Body of pancreas (tissue), 4 donors: ENCODE data around the gene DYNLRB1. TPM values are rescaled to one million over a fixed set of nuclear protein-coding genes. Genes with fewer than 3 reads are reported as not detected.
"Not testable (repeated sequence)": the region's sequence is repeated elsewhere in the genome, so short reads cannot be mapped to it uniquely, and the experiment has no call there.

ENCODE experiments used
- ATAC-seq: fragments of 150-250 bp; one replicate; pipeline ENCODE4 v1.9.1; 2016
- DNase-seq, 4 donors: peaks; one replicate each; pipeline ENCODE4 v3.0.0-alpha.2; 2019
- H3K27ac ChIP-seq, 4 donors: fragments of 200-600 bp; sonication (generic); 1 replicate in 3 of 4; 2 replicates in 1 of 4; pipeline versions ENCODE4 v1.5.1 to v1.6.1; 2016 to 2019; ENCODE audit warnings: mild to moderate bottlenecking in 1 of 4, mixed read lengths in 1 of 4, moderate library complexity in 1 of 4
- H3K27me3 ChIP-seq, 2 donors: fragments of 200-600 bp; sonication (generic); one replicate each; pipeline ENCODE4 v1.6.0; 2016; ENCODE audit warnings: mild to moderate bottlenecking in 1 of 2
- H3K36me3 ChIP-seq, 2 donors: fragments of 200-600 bp; sonication (generic); replicated peaks in 1 of 2; 2 replicates each; pipeline ENCODE4 v1.5.1; 2016; ENCODE audit warnings: low read depth in 2 of 2; ENCODE audit not compliant: insufficient read depth in 1 of 2
- H3K4me1 ChIP-seq: fragments of 200-600 bp; sonication (generic); one replicate; pipeline ENCODE4 v1.6.0; 2016
- H3K4me3 ChIP-seq, 2 donors: fragments of 200-600 bp; sonication (generic); 1 replicate in 1 of 2; 2 replicates in 1 of 2; pipeline ENCODE4 v1.5.1; 2016 to 2019
- H3K9me3 ChIP-seq, 3 donors: fragments of 200-600 bp; sonication (generic); 1 replicate in 2 of 3; 2 replicates in 1 of 3; pipeline ENCODE4 v1.5.1; 2016
- POLR2A ChIP-seq, 3 donors: fragments of 450-650 bp; IDR thresholded peaks; one replicate each; pipeline ENCODE4 v1.6.1; 2016; ENCODE audit warnings: antibody characterized with exemption in 3 of 3, mild to moderate bottlenecking in 2 of 3
- WGBS, 2 donors: methylation state at CpG; one replicate each; pipeline ENCODE4 v1.1.5; 2017; 5-methylcytosine and 5-hydroxymethylcytosine counted together
- intact Hi-C: fragments of 100-400 bp; cut with DNase I; formaldehyde crosslinking; loops from one replicate; pipeline ENCODE4 v1.15.1; 2023
- total RNA-seq, 2 donors: library from RNA; depleted of rRNA; stranded (reverse); fragments of >200 nt; gene quantifications; one replicate each; pipeline ENCODE4 v1.1.0, GENCODE V29; 2016
- TF ChIP-seq, protein P1 (sequence below), 7 experiments: fragments of 450-650 bp in 4 of 7; fragments of 200-600 bp in 3 of 7; sonication (generic) in 3 of 7; IDR thresholded peaks; one replicate each; pipeline ENCODE4 v1.5.1; 2016 to 2019; ENCODE audit warnings: antibody characterized with exemption in 7 of 7

Gene DYNLRB1
- total RNA-seq, 2 donors from 2014 or later, result 58.9 to 64.3 TPM

DNA sequence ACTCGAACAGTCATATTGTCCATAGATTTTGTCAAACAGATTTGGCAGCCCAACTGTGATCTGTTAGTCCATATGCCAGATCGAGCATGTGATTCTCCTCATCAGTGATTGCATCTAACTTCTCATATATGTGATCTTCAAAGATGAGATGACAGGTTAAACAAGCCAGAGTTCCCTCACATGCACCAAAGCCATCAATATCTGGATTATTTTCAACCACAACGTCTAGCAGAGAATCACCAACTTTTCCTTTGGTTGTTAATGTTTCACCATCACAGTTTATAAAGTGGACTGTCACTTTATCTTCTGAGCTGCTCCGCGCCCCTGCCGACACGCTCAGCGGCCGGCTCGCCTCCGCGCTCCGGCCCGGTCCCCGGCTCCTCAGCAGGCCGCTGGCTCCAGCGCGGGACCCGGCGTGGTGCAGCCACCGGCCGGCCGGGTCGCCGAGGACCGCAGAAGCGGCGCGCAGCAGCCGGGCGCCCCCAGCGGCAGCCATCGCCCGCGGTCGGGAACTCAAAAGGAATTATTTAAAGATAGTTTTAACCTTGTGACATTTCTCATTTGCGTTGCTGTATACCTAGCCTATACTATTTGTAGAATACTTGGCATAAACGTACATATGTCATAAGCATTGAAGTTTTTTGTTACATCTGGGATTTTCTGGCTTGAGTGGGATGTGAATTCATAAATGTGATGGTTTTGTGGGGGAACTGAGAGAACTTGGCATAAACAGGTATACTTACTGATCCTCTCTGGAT, 40.1 kb upstream of the DYNLRB1 start:
- no peaks in the 10 kb centered on the region for H3K9me3 ChIP-seq
- H3K27ac ChIP-seq, result no peak overlapping the region
- no peak overlapping the region for H3K4me3 ChIP-seq
- H3K36me3 ChIP-seq, result peaks cover 0 to 7% of the 10 kb centered on the region in 2 donors
- no peaks in the 10 kb centered on the region for H3K27me3 ChIP-seq
- TF ChIP-seq, protein P1, sequence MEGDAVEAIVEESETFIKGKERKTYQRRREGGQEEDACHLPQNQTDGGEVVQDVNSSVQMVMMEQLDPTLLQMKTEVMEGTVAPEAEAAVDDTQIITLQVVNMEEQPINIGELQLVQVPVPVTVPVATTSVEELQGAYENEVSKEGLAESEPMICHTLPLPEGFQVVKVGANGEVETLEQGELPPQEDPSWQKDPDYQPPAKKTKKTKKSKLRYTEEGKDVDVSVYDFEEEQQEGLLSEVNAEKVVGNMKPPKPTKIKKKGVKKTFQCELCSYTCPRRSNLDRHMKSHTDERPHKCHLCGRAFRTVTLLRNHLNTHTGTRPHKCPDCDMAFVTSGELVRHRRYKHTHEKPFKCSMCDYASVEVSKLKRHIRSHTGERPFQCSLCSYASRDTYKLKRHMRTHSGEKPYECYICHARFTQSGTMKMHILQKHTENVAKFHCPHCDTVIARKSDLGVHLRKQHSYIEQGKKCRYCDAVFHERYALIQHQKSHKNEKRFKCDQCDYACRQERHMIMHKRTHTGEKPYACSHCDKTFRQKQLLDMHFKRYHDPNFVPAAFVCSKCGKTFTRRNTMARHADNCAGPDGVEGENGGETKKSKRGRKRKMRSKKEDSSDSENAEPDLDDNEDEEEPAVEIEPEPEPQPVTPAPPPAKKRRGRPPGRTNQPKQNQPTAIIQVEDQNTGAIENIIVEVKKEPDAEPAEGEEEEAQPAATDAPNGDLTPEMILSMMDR (IDR thresholded peaks at IDR 0.05), result peak in 5 of 7 experiments; percentile 47 to 68 (median 55)
- TF ChIP-seq POLR2A (IDR thresholded peaks at IDR 0.05), result no peak
- ATAC-seq (peak; percentile 84), DNase-seq (peak; percentile 43 to 67 (median 44))
- peaks cover 5% of the 10 kb centered on the region for H3K4me1 ChIP-seq
- WGBS, 2 donors, result 27 to 38% methylated on average over 32 to 38 of the region's 38 CpGs
- intact Hi-C loops, result no loop called here

DNA sequence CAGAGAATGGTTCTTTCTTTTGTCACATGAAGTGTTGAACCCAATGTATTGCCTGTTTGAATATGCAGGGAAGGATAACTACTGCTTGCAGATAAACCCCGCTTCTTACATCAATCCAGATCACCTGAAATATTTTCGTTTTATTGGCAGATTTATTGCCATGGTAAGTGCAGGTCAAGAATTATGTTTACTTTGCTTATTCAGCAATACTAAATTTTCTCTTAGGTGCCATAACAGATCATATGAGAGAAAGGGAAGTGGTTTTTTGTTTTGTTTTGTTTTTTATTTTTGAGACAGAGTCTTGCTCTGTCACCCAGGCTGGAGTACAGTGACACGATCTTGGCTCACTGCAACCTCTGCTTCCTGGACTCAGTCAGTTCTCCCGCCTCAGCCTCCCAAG, 36.6 kb upstream of the DYNLRB1 start:
- Histone ChIP-seq H3K36me3 (peaks cover 10 to 11% of the 10 kb centered on the region in 2 donors), H3K9me3 (no peaks in the 10 kb centered on the region), H3K4me3 (no peak overlapping the region), H3K4me1 (peaks cover 5% of the 10 kb centered on the region), H3K27ac (no peak overlapping the region), H3K27me3 (no peaks in the 10 kb centered on the region)
- WGBS, 2 donors, result 94 to 98% methylated on average over 4 of the region's 4 CpGs
- intact Hi-C loops, result no loop called here
- DNase-seq, result no peak
- no peak for ATAC-seq
- TF ChIP-seq POLR2A (IDR thresholded peaks at IDR 0.05), result no peak
- TF ChIP-seq, protein P1 (IDR thresholded peaks at IDR 0.05), result no peak

DNA sequence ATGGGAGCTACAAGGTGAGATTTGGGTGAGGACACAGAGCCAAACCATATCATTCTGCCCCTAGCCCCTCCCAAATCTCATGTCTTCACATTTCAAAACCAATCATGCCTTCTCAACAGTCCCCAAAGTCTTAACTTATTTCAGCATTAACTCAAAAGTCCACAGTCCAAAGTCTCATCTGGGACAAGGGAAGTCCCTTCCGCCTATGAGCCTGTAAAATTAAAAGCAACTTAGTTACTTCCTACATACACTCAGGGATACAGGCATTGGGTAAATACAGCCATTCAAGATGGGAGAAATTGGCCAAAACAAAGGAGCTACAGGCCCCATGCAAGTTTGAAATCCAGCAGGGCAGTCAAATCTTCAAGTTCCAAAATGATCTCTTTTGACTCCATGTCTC, 34.1 kb upstream of the DYNLRB1 start:
- intact Hi-C loops, H3K4me3 ChIP-seq, H3K9me3 ChIP-seq, H3K27ac ChIP-seq, H3K4me1 ChIP-seq, ATAC-seq, DNase-seq, H3K27me3 ChIP-seq: not testable (repeated sequence)
- peaks cover 10 to 11% of the 10 kb centered on the region in 2 donors for H3K36me3 ChIP-seq
- 31 to 100% methylated on average over 1 of the region's 1 CpG for WGBS, 2 donors

DNA sequence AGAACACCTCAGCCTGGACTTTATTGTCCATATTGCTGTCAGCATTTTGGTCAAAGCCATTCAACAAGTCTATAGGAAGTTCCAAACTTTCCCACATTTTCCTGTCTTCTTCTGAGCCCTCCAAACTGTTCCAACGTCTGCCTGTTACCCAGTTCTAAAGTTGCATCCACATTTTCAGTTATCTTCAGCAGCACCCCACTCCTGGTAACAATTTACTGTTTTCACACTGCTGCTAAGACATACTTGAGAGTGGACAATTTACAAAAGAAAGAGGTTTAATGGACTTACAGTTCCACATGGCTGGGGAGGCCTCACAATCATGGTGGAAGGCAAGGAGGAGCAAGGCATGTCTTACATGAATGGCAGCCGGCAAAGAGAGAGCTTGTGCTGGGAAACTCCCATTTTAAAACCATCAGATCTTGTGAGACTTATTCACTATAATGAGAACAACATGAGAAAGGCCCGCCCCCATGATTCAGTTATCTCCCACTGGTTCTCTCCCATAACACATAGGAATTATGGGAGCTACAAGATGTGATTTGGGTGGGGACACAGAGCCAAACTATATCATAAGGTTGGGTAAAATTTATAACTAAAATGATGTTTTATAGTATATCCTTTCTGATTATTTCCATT, 32.5 kb upstream of the DYNLRB1 start:
- H3K36me3 ChIP-seq, result peaks cover 10 to 11% of the 10 kb centered on the region in 2 donors
- H3K9me3 ChIP-seq, DNase-seq, intact Hi-C loops, H3K27ac ChIP-seq, H3K27me3 ChIP-seq, H3K4me1 ChIP-seq, ATAC-seq, H3K4me3 ChIP-seq: not testable (repeated sequence)
- WGBS, 2 donors, result 98 to 100% methylated on average over 3 of the region's 3 CpGs

DNA sequence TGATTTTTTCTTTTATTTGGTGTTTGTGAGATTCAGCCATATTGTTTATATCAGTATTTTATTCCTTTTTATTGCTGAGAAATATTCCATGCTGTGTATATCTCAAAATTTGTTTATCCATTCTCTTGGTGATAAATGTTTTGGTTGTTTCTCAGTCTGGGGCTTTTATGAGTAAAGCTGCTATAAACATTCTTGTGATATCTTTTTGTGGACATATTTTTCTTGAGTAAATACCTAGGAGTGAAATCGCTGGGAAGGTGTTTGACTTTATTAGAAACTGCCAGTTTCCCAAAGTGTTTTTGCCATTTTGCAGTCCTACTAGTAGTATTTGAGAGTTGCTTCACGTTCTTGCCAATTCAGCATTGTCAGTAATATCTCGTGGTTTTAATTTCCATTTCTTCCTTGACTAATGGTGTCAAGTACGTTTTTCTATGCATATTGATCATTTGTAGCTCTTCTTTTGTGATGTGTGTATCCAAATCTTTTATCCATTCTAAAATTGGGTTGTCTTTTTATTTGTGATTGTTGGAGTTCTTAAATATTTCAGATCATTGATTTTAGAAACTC, 31.1 kb upstream of the DYNLRB1 start:
- H3K4me3 ChIP-seq, result no peak overlapping the region
- no peak for DNase-seq
- peaks cover 11% of the 10 kb centered on the region in 2 donors for H3K36me3 ChIP-seq
- intact Hi-C loops, result no loop called here
- no peak for ATAC-seq
- WGBS, 2 donors, result 34 to 35% methylated on average over 4 of the region's 4 CpGs
- no peaks in the 10 kb centered on the region for H3K9me3 ChIP-seq
- TF ChIP-seq POLR2A (IDR thresholded peaks at IDR 0.05), result no peak
- TF ChIP-seq, protein P1 (IDR thresholded peaks at IDR 0.05), result no peak
- H3K27ac ChIP-seq, result no peak overlapping the region
- H3K4me1 ChIP-seq, result no peaks in the 10 kb centered on the region
- H3K27me3 ChIP-seq, result no peaks in the 10 kb centered on the region
